Measurements from ENCODE around the gene MFAP3.

DNA sequence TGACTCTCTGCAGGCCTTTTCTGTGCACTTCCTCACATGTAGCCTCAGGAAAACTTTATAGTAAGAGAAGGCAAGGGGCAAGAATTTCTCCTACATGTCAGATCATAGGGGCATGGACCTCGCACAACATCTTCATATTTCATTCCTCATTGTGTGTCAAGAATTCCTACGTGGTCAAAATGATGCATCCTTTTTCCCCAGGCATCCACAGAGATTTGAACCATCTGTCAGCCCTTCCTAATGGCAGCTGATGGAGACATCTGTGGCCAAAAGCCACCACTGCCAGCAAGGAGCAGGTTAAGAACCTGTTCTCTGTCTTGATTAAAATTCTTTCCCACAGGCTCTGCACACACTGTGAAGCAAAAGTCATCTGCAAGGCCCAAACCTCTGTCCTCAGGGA is 42.5 kb downstream of the MFAP3 start:
- TF ChIP-seq, protein P1, sequence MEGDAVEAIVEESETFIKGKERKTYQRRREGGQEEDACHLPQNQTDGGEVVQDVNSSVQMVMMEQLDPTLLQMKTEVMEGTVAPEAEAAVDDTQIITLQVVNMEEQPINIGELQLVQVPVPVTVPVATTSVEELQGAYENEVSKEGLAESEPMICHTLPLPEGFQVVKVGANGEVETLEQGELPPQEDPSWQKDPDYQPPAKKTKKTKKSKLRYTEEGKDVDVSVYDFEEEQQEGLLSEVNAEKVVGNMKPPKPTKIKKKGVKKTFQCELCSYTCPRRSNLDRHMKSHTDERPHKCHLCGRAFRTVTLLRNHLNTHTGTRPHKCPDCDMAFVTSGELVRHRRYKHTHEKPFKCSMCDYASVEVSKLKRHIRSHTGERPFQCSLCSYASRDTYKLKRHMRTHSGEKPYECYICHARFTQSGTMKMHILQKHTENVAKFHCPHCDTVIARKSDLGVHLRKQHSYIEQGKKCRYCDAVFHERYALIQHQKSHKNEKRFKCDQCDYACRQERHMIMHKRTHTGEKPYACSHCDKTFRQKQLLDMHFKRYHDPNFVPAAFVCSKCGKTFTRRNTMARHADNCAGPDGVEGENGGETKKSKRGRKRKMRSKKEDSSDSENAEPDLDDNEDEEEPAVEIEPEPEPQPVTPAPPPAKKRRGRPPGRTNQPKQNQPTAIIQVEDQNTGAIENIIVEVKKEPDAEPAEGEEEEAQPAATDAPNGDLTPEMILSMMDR (IDR thresholded peaks at IDR 0.05): no peak
- TF ChIP-seq ZFX (IDR thresholded peaks at IDR 0.05; ENCODE audit: borderline replicate concordance): no peak
